ENCODE data around the gene MYH11. TPM values are rescaled to one million over a fixed set of nuclear protein-coding genes. Genes with fewer than 3 reads are reported as not detected.
"Not testable (repeated sequence)": the region's sequence is repeated elsewhere in the genome, so short reads cannot be mapped to it uniquely, and the experiment has no call there.

MYH11 gene
- total RNA-seq, 1 donor from 2014 or later = 0.10 TPM

DNA sequence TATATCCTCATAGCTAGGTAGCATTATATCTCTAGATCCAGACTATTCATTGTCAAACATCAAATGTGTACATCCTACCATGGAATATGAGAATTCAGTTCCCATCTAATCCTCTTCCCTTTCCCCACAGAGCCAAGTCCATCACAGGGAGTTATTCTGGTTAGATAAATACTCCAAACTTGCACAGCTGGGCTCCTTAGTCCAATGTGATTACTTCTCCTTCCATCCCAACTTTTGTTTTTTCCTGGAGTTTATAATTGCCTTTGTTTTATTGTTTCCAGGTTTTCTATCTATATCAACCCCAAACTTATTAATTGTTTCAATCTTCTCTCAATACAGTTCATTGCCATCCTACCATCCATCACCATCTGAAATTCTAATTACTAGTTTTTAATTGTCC, 59.9 kb downstream of the MYH11 start:
- Mint-ChIP-seq H3K4me3 (ENCODE audit: unreplicated experiment) (no peak overlapping the region), H3K27me3 (ENCODE audit: unreplicated experiment) (peaks cover 2% of the 10 kb centered on the region), H3K4me1 (ENCODE audit: low read depth, unreplicated experiment) (no peaks in the 10 kb centered on the region), H3K27ac (ENCODE audit: unreplicated experiment) (no peak overlapping the region), H3K9me3 (ENCODE audit: unreplicated experiment) (peaks cover 4% of the 10 kb centered on the region), H3K36me3 (ENCODE audit: unreplicated experiment) (no peaks in the 10 kb centered on the region)
- no peak for DNase-seq
- TF ChIP-seq CTCF (IDR thresholded peaks at IDR 0.05; ENCODE audit: partially characterized antibody, unreplicated experiment) = no peak

- no peaks in the 10 kb centered on the region for H3K36me3 Mint-ChIP-seq (ENCODE audit: unreplicated experiment)
- peaks cover 4% of the 10 kb centered on the region for H3K9me3 Mint-ChIP-seq (ENCODE audit: unreplicated experiment)
- H3K4me3 Mint-ChIP-seq (ENCODE audit: unreplicated experiment) = no peak overlapping the region
Measured at GRCh38 chr16:15795615-15796014, 61.2 kb downstream of the MYH11 start.

GRCh38 chr16:15792563-15792971, 64.3 kb downstream of the MYH11 start:
- Mint-ChIP-seq H3K27me3 (ENCODE audit: unreplicated experiment) (peaks cover 2% of the 10 kb centered on the region), H3K36me3 (ENCODE audit: unreplicated experiment) (no peaks in the 10 kb centered on the region), H3K4me1 (ENCODE audit: low read depth, unreplicated experiment) (no peaks in the 10 kb centered on the region), H3K4me3 (ENCODE audit: unreplicated experiment) (no peak overlapping the region), H3K9me3 (ENCODE audit: unreplicated experiment) (no peaks in the 10 kb centered on the region), H3K27ac (ENCODE audit: unreplicated experiment) (no peak overlapping the region)
- no peak for DNase-seq
- TF ChIP-seq CTCF (IDR thresholded peaks at IDR 0.05; ENCODE audit: partially characterized antibody, unreplicated experiment) = no peak

More at GRCh38 chr16:15795615-15796014, 61.2 kb downstream of the MYH11 start:
- TF ChIP-seq CTCF (IDR thresholded peaks at IDR 0.05; ENCODE audit: partially characterized antibody, unreplicated experiment) = no peak
- no peak for DNase-seq
- Mint-ChIP-seq H3K27me3 (ENCODE audit: unreplicated experiment) (peaks cover 2% of the 10 kb centered on the region), H3K27ac (ENCODE audit: unreplicated experiment) (no peak overlapping the region), H3K4me1 (ENCODE audit: low read depth, unreplicated experiment) (no peaks in the 10 kb centered on the region)

- DNase-seq = no peak
- Mint-ChIP-seq H3K36me3 (ENCODE audit: unreplicated experiment) (no peaks in the 10 kb centered on the region), H3K27me3 (ENCODE audit: unreplicated experiment) (peaks cover 2% of the 10 kb centered on the region), H3K9me3 (ENCODE audit: unreplicated experiment) (no peaks in the 10 kb centered on the region), H3K27ac (ENCODE audit: unreplicated experiment) (no peak overlapping the region), H3K4me3 (ENCODE audit: unreplicated experiment) (no peak overlapping the region), H3K4me1 (ENCODE audit: low read depth, unreplicated experiment) (no peaks in the 10 kb centered on the region)
- TF ChIP-seq CTCF (IDR thresholded peaks at IDR 0.05; ENCODE audit: partially characterized antibody, unreplicated experiment) = no peak
Measured at GRCh38 chr16:15790458-15790857, 66.4 kb downstream of the MYH11 start.

DNA sequence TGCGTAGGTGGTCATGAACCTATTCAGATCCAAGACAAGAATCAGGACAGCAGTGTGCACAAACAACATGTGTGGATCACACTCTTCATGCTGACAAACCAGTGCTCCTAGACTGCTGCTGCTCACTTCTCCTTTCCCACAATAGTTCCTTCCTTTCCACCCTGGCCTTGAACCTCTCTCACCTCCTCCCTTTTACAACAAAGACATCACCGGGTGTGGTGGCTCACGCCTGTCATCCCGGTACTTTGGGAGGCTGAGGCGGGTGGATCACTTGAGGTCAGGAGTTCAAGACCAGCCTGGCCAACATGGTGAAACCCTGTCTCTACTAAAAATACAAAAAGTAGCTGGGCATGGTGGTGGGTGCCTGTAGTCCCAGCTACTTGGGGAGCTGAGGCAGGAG, 67.0 kb downstream of the MYH11 start:
- not testable (repeated sequence) for H3K27me3 Mint-ChIP-seq (ENCODE audit: unreplicated experiment); H3K4me3 Mint-ChIP-seq (ENCODE audit: unreplicated experiment); DNase-seq; H3K4me1 Mint-ChIP-seq (ENCODE audit: low read depth, unreplicated experiment); H3K9me3 Mint-ChIP-seq (ENCODE audit: unreplicated experiment); H3K27ac Mint-ChIP-seq (ENCODE audit: unreplicated experiment); H3K36me3 Mint-ChIP-seq (ENCODE audit: unreplicated experiment)

DNA sequence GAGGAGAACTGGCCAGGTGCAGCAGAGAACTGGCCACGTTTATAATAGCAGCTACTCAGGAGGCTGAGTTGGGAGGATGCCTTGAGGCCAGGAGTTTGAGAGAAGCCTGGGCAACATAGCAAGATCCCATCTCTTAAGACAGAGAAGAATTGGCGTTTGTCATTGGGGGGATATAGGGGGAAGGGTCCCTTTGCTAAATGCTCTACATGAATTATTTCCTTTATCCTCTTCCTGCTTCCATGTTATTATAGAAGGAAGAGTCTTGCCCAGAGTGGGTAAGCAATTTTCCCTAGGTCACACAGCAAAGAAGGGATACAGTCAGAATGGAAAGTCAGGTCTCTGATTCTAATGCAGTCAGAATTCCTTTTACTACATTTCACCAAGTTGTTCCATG, 68.0 kb downstream of the MYH11 start:
- no peak for DNase-seq
- no peak overlapping the region for H3K4me3 Mint-ChIP-seq (ENCODE audit: unreplicated experiment)
- no peaks in the 10 kb centered on the region for H3K4me1 Mint-ChIP-seq (ENCODE audit: low read depth, unreplicated experiment)
- H3K9me3 Mint-ChIP-seq (ENCODE audit: unreplicated experiment) = no peaks in the 10 kb centered on the region
- TF ChIP-seq CTCF (IDR thresholded peaks at IDR 0.05; ENCODE audit: partially characterized antibody, unreplicated experiment) = no peak
- no peak overlapping the region for H3K27ac Mint-ChIP-seq (ENCODE audit: unreplicated experiment)
- peaks cover 1% of the 10 kb centered on the region for H3K27me3 Mint-ChIP-seq (ENCODE audit: unreplicated experiment)
- no peaks in the 10 kb centered on the region for H3K36me3 Mint-ChIP-seq (ENCODE audit: unreplicated experiment)
